Stomach (tissue), 4 donors: ENCODE data around the gene PLEKHA6.

Experiments used
- CTCF ChIP-seq, 7 experiments: fragments of 450-650 bp in 4 of 7; fragments of 200-600 bp in 3 of 7; sonication (generic) in 3 of 7; IDR thresholded peaks; one replicate each; pipeline ENCODE4 v1.5.1; 2016 to 2019; ENCODE audit warnings: antibody characterized with exemption in 7 of 7, control low read depth in 2 of 7, mild to moderate bottlenecking in 1 of 7
- POLR2AphosphoS5 ChIP-seq, 3 donors: sonication (generic); formaldehyde crosslinking; IDR thresholded peaks; one replicate each; pipeline ENCODE4 v1.6.1; 2016; ENCODE audit warnings: antibody characterized with exemption in 3 of 3

- TF ChIP-seq CTCF (IDR thresholded peaks at IDR 0.05) = no peak
- no peak for TF ChIP-seq POLR2AphosphoS5 (IDR thresholded peaks at IDR 0.05)
Measured at GRCh38 chr1:204345941-204346645, 13.6 kb downstream of the PLEKHA6 start.
